Mammary epithelial cell (primary cell): ENCODE measurements around the gene SDHA.
"Not testable (repeated sequence)": the region's sequence is repeated elsewhere in the genome, so short reads cannot be mapped to it uniquely, and the experiment has no call there.

Source experiments
- CTCF ChIP-seq, 2 donors: IDR thresholded peaks in 1 of 2; conservative IDR thresholded peaks in 1 of 2; 2 replicates each; pipeline ENCODE4 v1.5.1; 2011 to 2012; ENCODE audit warnings: inconsistent platforms in 2 of 2, low read length in 2 of 2, mild to moderate bottlenecking in 2 of 2, control low read depth in 1 of 2, low read depth in 1 of 2; ENCODE audit not compliant: insufficient read depth in 1 of 2; ENCODE audit errors: extremely low read depth in 1 of 2
- EZH2 ChIP-seq: IDR thresholded peaks from 2 replicates; pipeline ENCODE4 v1.6.1; 2012; ENCODE audit warnings: low read length, inconsistent platforms, borderline replicate concordance

- TF ChIP-seq CTCF (conservative IDR thresholded peaks at IDR 0.05 in 1 of 2, IDR thresholded peaks at IDR 0.05 in 1 of 2; ENCODE audit: extremely low read depth in 1 of 2, insufficient read depth in 1 of 2, low read depth in 1 of 2, low read length in 2 of 2); EZH2: not testable (repeated sequence)
Measured at GRCh38 chr5:255116-255515, 37.0 kb downstream of the SDHA start.
